SK-N-SH (cell line): ENCODE measurements around the gene TTC23. TPM values are rescaled to one million over a fixed set of nuclear protein-coding genes. Genes with fewer than 3 reads are reported as not detected.

Experiments
- CTCF ChIA-PET: fragments of 300-600, 350-600 bp; formaldehyde crosslinking; extraction: SDS; loops from one replicate; lab custom pipeline; 2021; lab: Yijun Ruan, JAX
- POLR2A ChIA-PET: fragments of 350-600 bp; sonication (Branson Sonifier 250); formaldehyde crosslinking; extraction: SDS; loops from one replicate; lab custom pipeline; 2020; ENCODE audit warnings: antibody characterized with exemption, inconsistent platforms; lab: Yijun Ruan, JAX
- DNase-seq: peaks from one replicate; pipeline ENCODE4 v3.0.0; 2012
- H2AFZ ChIP-seq: fragments of 200-600 bp; sonication (generic); 2 replicates; pipeline ENCODE4 v1.8.1; 2016; ENCODE audit warnings: antibody characterized with exemption, mild to moderate bottlenecking, low read depth
- H3F3A ChIP-seq: fragments of 200-600 bp; sonication (generic); replicated peaks from 2 replicates; pipeline ENCODE3; 2016; ENCODE audit warnings: antibody characterized with exemption, mild to moderate bottlenecking; ENCODE audit not compliant: insufficient read depth
- H3K27ac ChIP-seq, 2 experiments: fragments of 200-500 bp in 1 of 2; fragments of 200-600 bp in 1 of 2; sonication (Bioruptor generic) in 1 of 2; sonication (generic), shearing (Covaris generic) in 1 of 2; 2 replicates each; pipeline versions ENCODE4 v1.5.1 to v1.6.1; 2014 to 2016; ENCODE audit warnings: low read depth in 2 of 2, inconsistent platforms in 1 of 2, low read length in 1 of 2, mild to moderate bottlenecking in 1 of 2, mixed read lengths in 1 of 2
- H3K27me3 ChIP-seq: fragments of 200-600 bp; sonication (generic), shearing (Covaris generic); 2 replicates; pipeline ENCODE4 v1.6.1; 2016; ENCODE audit warnings: mixed run types; ENCODE audit not compliant: insufficient read depth
- H3K36me3 ChIP-seq, 2 experiments: fragments of 200-500 bp in 1 of 2; fragments of 200-600 bp in 1 of 2; sonication (Bioruptor generic) in 1 of 2; sonication (generic) in 1 of 2; replicated peaks in 1 of 2; 2 replicates each; pipeline versions ENCODE3 to v1.5.1; 2014 to 2016; ENCODE audit warnings: low read length in 1 of 2, mild to moderate bottlenecking in 1 of 2; ENCODE audit not compliant: insufficient read depth in 2 of 2, control insufficient read depth in 1 of 2
- H3K4me1 ChIP-seq, 2 experiments: fragments of 200-500 bp in 1 of 2; fragments of 200-600 bp in 1 of 2; sonication (Bioruptor generic) in 1 of 2; sonication (generic), shearing (Covaris generic) in 1 of 2; 2 replicates each; pipeline versions ENCODE4 v1.5.1 to v1.6.1; 2014 to 2016; ENCODE audit warnings: low read depth in 1 of 2, low read length in 1 of 2, mixed run types in 1 of 2; ENCODE audit not compliant: insufficient read depth in 2 of 2, control insufficient read depth in 1 of 2
- H3K4me2 ChIP-seq: fragments of 200-600 bp; sonication (generic), shearing (Covaris generic); 2 replicates; pipeline ENCODE4 v1.6.1; 2017; ENCODE audit warnings: mixed run types
- H3K4me3 ChIP-seq, 2 experiments: fragments of 200-500 bp in 1 of 2; fragments of 200-600 bp in 1 of 2; sonication (Bioruptor generic) in 1 of 2; sonication (generic), shearing (Covaris generic) in 1 of 2; 2 replicates each; pipeline versions ENCODE4 v1.5.1 to v1.8.1; 2014 to 2016; ENCODE audit warnings: low read depth in 2 of 2, inconsistent platforms in 1 of 2, low read length in 1 of 2, mild to moderate bottlenecking in 1 of 2, mixed read lengths in 1 of 2, moderate library complexity in 1 of 2
- H3K79me2 ChIP-seq: fragments of 200-600 bp; sonication (generic); 2 replicates; pipeline ENCODE4 v1.8.1; 2017; ENCODE audit warnings: mild to moderate bottlenecking; ENCODE audit not compliant: insufficient read depth
- H3K9ac ChIP-seq: fragments of 200-600 bp; sonication (generic); 2 replicates; pipeline ENCODE4 v1.6.1; 2017; ENCODE audit warnings: mixed run types
- H3K9me2 ChIP-seq: fragments of 200-600 bp; sonication (generic); 2 replicates; pipeline ENCODE4 v1.6.1; 2017; ENCODE audit warnings: mixed run types
- H3K9me3 ChIP-seq: fragments of 200-600 bp; sonication (generic); 2 replicates; pipeline ENCODE4 v1.6.1; 2017; ENCODE audit warnings: mixed run types, mild to moderate bottlenecking, moderate library complexity
- H4K20me1 ChIP-seq: fragments of 200-600 bp; sonication (generic); 2 replicates; pipeline ENCODE4 v1.6.1; 2017; ENCODE audit warnings: mild to moderate bottlenecking, mixed run types; ENCODE audit not compliant: insufficient read depth
- EP300 ChIP-seq, 2 experiments: IDR thresholded peaks; 2 replicates each; pipeline versions ENCODE4 v1.4.0 to v1.6.1; 2012; ENCODE audit warnings: borderline replicate concordance in 1 of 2, low read depth in 1 of 2, low read length in 1 of 2
- GABPA ChIP-seq: IDR thresholded peaks from 2 replicates; pipeline ENCODE4 v1.4.0; 2012; ENCODE audit warnings: low read depth, mild to moderate bottlenecking
- GATA2 ChIP-seq: sonication (generic); formaldehyde crosslinking; IDR thresholded peaks from 2 replicates; pipeline ENCODE4 v1.5.0; 2020; ENCODE audit warnings: mild to moderate bottlenecking, missing genetic modification reagents
- MEF2A ChIP-seq: IDR thresholded peaks from 2 replicates; pipeline ENCODE4 v1.4.0; 2012; ENCODE audit warnings: low read depth, borderline replicate concordance
- NFIC ChIP-seq: IDR thresholded peaks from 2 replicates; pipeline ENCODE4 v1.4.0; 2012; ENCODE audit warnings: borderline replicate concordance
- RAD21 ChIP-seq: IDR thresholded peaks from 2 replicates; pipeline ENCODE4 v1.6.1; 2012; ENCODE audit warnings: mild to moderate bottlenecking, low read length
- RFX5 ChIP-seq: IDR thresholded peaks from 2 replicates; pipeline ENCODE4 v1.6.1; 2012; ENCODE audit warnings: mild to moderate bottlenecking, improper control_type of control experiment, low read length
- SIN3A ChIP-seq: IDR thresholded peaks from 2 replicates; pipeline ENCODE4 v1.6.1; 2012; ENCODE audit warnings: low read depth, mild to moderate bottlenecking, low read length, moderate library complexity, borderline replicate concordance
- TAF1 ChIP-seq: IDR thresholded peaks from 2 replicates; pipeline ENCODE4 v1.6.1; 2012; ENCODE audit warnings: low read depth, mild to moderate bottlenecking, low read length, moderate library complexity, borderline replicate concordance
- TEAD4 ChIP-seq: IDR thresholded peaks from 2 replicates; pipeline ENCODE4 v1.4.0; 2012; ENCODE audit warnings: mild to moderate bottlenecking, borderline replicate concordance; ENCODE audit not compliant: insufficient read depth
- WGBS: methylation state at CpG from one replicate; pipeline ENCODE4 v1.1.6; 2017; ENCODE audit warnings: low lambda C conversion rate; 5-methylcytosine and 5-hydroxymethylcytosine counted together
- polyA plus RNA-seq, 3 experiments: library from polyadenylated mRNA; depleted of rRNA; stranded (reverse); fragments of >200 nt; gene quantifications; 2 replicates each; pipeline ENCODE4 v1.2.3, GENCODE V29; 2012
- TF ChIP-seq, protein P1 (sequence below): fragments of 150-350 bp; IDR thresholded peaks from 2 replicates; pipeline ENCODE4 v1.6.1; 2016; ENCODE audit warnings: mild to moderate bottlenecking, low read depth, low read length
- TF ChIP-seq, protein P2 (sequence below): fragments of 150-350 bp; IDR thresholded peaks from 2 replicates; pipeline ENCODE4 v1.6.1; 2017; ENCODE audit warnings: antibody characterized with exemption, low read length, low read depth, borderline replicate concordance
- TF ChIP-seq, protein P3 (sequence below): fragments of 200-600 bp; sonication (generic); IDR thresholded peaks from 2 replicates; pipeline ENCODE4 v1.6.1; 2017; ENCODE audit warnings: antibody characterized with exemption, mild to moderate bottlenecking, moderate library complexity
- TF ChIP-seq, protein P4 (sequence below): IDR thresholded peaks from 2 replicates; pipeline ENCODE4 v1.4.0; 2012; ENCODE audit warnings: low read depth
- TF ChIP-seq, protein P5 (sequence below): IDR thresholded peaks from 2 replicates; pipeline ENCODE4; 2012

Gene TTC23
- polyA plus RNA-seq, 1 of the 3 experiments (the other 2 are of a cell fraction) = 0.79 TPM

DNA sequence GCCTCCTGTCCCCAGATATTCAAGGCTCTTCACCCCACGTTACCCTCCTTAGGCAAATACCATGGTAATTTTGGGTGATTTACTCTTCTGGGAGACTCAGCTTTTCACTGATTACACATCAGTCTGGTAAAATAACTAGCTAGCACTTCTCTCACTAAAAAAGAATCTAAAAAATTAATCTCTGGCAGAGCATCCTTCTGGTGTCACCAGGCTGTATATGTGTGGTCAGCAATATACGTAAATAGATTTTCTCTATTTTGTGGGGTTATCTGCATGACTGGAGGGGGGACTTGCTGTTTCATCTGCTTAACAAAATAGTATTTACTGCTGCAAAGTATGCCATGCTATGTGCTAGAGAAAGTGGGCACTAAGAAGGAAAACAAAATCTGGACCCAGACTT is 47.0 kb upstream of the TTC23 start:
- Histone ChIP-seq H3K9ac (no peak overlapping the region), H4K20me1 (no peaks in the 10 kb centered on the region), H3K36me3 (peaks cover 0 to 16% of the 10 kb centered on the region in 2 experiments), H2AFZ (no peak overlapping the region), H3K4me3 (no peak overlapping the region), H3K27ac (no peak overlapping the region), H3K9me3 (0 out of 2 replicates have a peak, but pooled peaks cover 12% of the 10 kb centered on the region), H3K4me1 (no peaks in the 10 kb centered on the region)
- POLR2A ChIA-PET = no interaction called here
- CTCF ChIA-PET = interaction anchor here (0.8 to 2.4 kb wide), 6 partner anchors 23 to 460 kb away, joined by 3 to 11 read pairs (median 4); no protein-coding TSS in a partner anchor
- 98% methylated on average over 2 of the region's 2 CpGs for WGBS
- no peak for DNase-seq
- TF ChIP-seq RFX5 (no peak), MEF2A (no peak), GATA2 (CRISPR knock-in tag) (no peak), TAF1 (no peak), SIN3A (no peak), TEAD4 (no peak)
- TF ChIP-seq, protein P1, sequence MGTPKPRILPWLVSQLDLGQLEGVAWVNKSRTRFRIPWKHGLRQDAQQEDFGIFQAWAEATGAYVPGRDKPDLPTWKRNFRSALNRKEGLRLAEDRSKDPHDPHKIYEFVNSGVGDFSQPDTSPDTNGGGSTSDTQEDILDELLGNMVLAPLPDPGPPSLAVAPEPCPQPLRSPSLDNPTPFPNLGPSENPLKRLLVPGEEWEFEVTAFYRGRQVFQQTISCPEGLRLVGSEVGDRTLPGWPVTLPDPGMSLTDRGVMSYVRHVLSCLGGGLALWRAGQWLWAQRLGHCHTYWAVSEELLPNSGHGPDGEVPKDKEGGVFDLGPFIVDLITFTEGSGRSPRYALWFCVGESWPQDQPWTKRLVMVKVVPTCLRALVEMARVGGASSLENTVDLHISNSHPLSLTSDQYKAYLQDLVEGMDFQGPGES = no peak
- TF ChIP-seq, protein P2, sequence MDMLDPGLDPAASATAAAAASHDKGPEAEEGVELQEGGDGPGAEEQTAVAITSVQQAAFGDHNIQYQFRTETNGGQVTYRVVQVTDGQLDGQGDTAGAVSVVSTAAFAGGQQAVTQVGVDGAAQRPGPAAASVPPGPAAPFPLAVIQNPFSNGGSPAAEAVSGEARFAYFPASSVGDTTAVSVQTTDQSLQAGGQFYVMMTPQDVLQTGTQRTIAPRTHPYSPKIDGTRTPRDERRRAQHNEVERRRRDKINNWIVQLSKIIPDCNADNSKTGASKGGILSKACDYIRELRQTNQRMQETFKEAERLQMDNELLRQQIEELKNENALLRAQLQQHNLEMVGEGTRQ = no peak
- TF ChIP-seq, all 33 proteins: peak for 0
- no peaks in the 10 kb centered on the region for H3K79me2 ChIP-seq
- H3K9me2 ChIP-seq = no peaks in the 10 kb centered on the region
- H3K4me2 ChIP-seq = no peak overlapping the region
- H3F3A ChIP-seq = peaks cover 5% of the 10 kb centered on the region
- H3K27me3 ChIP-seq = no peaks in the 10 kb centered on the region

DNA sequence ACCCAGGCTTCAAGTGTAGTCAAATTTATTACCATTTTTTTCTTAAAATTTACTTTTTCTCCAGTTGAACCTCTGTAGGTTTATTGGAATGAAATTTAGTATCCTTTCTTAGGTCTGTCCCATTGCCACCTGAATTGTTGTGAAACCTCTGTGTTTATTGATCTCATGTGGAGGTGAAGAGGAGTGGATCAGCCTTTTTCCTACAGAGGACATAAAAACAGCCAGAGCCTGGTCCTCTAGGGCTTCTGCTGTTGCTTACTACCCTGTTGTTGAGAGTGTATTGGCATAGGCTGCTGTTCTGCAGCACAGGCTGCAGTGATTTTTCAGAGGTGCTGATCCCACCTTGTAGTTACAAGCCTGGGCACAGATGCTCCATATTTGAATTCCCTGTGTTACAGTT is 46.5 kb upstream of the TTC23 start:
- Histone ChIP-seq H3F3A (peaks cover 5% of the 10 kb centered on the region), H3K27me3 (no peaks in the 10 kb centered on the region), H3K4me2 (no peak overlapping the region), H3K36me3 (peaks cover 2 to 21% of the 10 kb centered on the region in 2 experiments)
- POLR2A ChIA-PET = no interaction called here
- TF ChIP-seq EP300 (IDR thresholded peaks at IDR 0.05; ENCODE audit: borderline replicate concordance in 1 of 2, low read depth in 1 of 2, low read length in 1 of 2) (no peak), GATA2 (CRISPR knock-in tag) (no peak), NFIC (no peak), RAD21 (no peak), GABPA (no peak)
- TF ChIP-seq, protein P3, sequence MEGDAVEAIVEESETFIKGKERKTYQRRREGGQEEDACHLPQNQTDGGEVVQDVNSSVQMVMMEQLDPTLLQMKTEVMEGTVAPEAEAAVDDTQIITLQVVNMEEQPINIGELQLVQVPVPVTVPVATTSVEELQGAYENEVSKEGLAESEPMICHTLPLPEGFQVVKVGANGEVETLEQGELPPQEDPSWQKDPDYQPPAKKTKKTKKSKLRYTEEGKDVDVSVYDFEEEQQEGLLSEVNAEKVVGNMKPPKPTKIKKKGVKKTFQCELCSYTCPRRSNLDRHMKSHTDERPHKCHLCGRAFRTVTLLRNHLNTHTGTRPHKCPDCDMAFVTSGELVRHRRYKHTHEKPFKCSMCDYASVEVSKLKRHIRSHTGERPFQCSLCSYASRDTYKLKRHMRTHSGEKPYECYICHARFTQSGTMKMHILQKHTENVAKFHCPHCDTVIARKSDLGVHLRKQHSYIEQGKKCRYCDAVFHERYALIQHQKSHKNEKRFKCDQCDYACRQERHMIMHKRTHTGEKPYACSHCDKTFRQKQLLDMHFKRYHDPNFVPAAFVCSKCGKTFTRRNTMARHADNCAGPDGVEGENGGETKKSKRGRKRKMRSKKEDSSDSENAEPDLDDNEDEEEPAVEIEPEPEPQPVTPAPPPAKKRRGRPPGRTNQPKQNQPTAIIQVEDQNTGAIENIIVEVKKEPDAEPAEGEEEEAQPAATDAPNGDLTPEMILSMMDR = no peak
- TF ChIP-seq, protein P4, sequence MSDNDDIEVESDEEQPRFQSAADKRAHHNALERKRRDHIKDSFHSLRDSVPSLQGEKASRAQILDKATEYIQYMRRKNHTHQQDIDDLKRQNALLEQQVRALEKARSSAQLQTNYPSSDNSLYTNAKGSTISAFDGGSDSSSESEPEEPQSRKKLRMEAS = no peak
- TF ChIP-seq, protein P5, sequence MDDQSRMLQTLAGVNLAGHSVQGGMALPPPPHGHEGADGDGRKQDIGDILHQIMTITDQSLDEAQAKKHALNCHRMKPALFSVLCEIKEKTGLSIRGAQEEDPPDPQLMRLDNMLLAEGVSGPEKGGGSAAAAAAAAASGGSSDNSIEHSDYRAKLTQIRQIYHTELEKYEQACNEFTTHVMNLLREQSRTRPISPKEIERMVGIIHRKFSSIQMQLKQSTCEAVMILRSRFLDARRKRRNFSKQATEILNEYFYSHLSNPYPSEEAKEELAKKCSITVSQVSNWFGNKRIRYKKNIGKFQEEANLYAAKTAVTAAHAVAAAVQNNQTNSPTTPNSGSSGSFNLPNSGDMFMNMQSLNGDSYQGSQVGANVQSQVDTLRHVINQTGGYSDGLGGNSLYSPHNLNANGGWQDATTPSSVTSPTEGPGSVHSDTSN = no peak
- TF ChIP-seq, protein P1 = no peak
- TF ChIP-seq, all 33 proteins: peak for 0
- Histone ChIP-seq H3K4me3 (no peak overlapping the region), H2AFZ (no peak overlapping the region), H3K27ac (no peak overlapping the region), H3K9ac (no peak overlapping the region), H3K9me2 (no peaks in the 10 kb centered on the region), H3K79me2 (no peaks in the 10 kb centered on the region), H3K9me3 (0 out of 2 replicates have a peak, but pooled peaks cover 12% of the 10 kb centered on the region), H3K4me1 (no peaks in the 10 kb centered on the region), H4K20me1 (no peaks in the 10 kb centered on the region)
- DNase-seq = no peak
- CTCF ChIA-PET = interaction anchor here (1.1 to 1.4 kb wide), 2 partner anchors 24 kb away, joined by 3 to 4 read pairs; no protein-coding TSS in a partner anchor
